HEK293 (cell line): ENCODE data around the gene HAUS5.

ENCODE experiments used
- CTCF ChIA-PET: fragments of 350-600 bp; formaldehyde crosslinking; extraction: SDS; loops from one replicate; lab custom pipeline; 2021; ENCODE audit warnings: antibody characterized with exemption; lab: Yijun Ruan, JAX
- POLR2A ChIA-PET: fragments of 300-600 bp; formaldehyde crosslinking; extraction: SDS; loops from one replicate; lab custom pipeline; 2020; ENCODE audit warnings: antibody characterized with exemption, inconsistent platforms; lab: Yijun Ruan, JAX
- H3K27ac ChIP-seq: fragments of 200-500 bp; sonication (Bioruptor generic); 2 replicates; pipeline ENCODE4 v1.5.1; 2014; ENCODE audit warnings: low read depth, low read length, control low read depth, inconsistent platforms; ENCODE audit errors: extremely low read depth
- H3K36me3 ChIP-seq, 2 experiments: fragments of 200-500 bp in 1 of 2; sonication (Bioruptor generic) in 1 of 2; 1 replicate in 1 of 2; 2 replicates in 1 of 2; pipeline ENCODE4 v1.5.1; 2014 to 2017; ENCODE audit warnings: inconsistent platforms in 2 of 2, low read length in 2 of 2; ENCODE audit not compliant: control insufficient read depth in 2 of 2, insufficient read depth in 1 of 2
- H3K4me1 ChIP-seq: fragments of 200-500 bp; sonication (Bioruptor generic); 2 replicates; pipeline ENCODE4 v1.5.1; 2014; ENCODE audit warnings: mild to moderate bottlenecking, low read length, inconsistent platforms; ENCODE audit not compliant: control insufficient read depth, insufficient read depth
- H3K4me3 ChIP-seq: 2 replicates; pipeline ENCODE4 v1.5.1; 2011; ENCODE audit warnings: low read depth, mild to moderate bottlenecking, control low read depth, low read length, moderate library complexity
- H3K9me3 ChIP-seq: fragments of 200-500 bp; sonication (Bioruptor generic); 2 replicates; pipeline ENCODE4 v1.5.1; 2014; ENCODE audit warnings: low read depth, low read length, inconsistent platforms; ENCODE audit not compliant: control insufficient read depth, insufficient read depth
- ATF2 ChIP-seq: fragments of 450-650 bp; formaldehyde crosslinking; IDR thresholded peaks from 2 replicates; pipeline ENCODE4 v1.5.1; 2016; ENCODE audit warnings: missing biosample characterization, missing genetic modification characterization, low read depth
- ELK4 ChIP-seq: IDR thresholded peaks from 2 replicates; pipeline ENCODE4 v1.6.1; 2011; ENCODE audit warnings: mild to moderate bottlenecking, low read depth, low read length, borderline replicate concordance
- GLIS2 ChIP-seq: fragments of 450-650 bp; formaldehyde crosslinking; IDR thresholded peaks from 2 replicates; pipeline ENCODE4 v1.5.1; 2016; ENCODE audit warnings: missing biosample characterization, missing genetic modification characterization
- HOXA7 ChIP-seq: sonication (generic); formaldehyde crosslinking; IDR thresholded peaks from 2 replicates; pipeline ENCODE4 v1.8.1; 2022; ENCODE audit warnings: missing genetic modification reagents, borderline replicate concordance
- HOXD13 ChIP-seq: sonication (generic); formaldehyde crosslinking; IDR thresholded peaks from 2 replicates; pipeline ENCODE4 v1.8.0; 2022; ENCODE audit warnings: missing genetic modification reagents, borderline replicate concordance
- KLF9 ChIP-seq: fragments of 450-650 bp; formaldehyde crosslinking; IDR thresholded peaks from 2 replicates; pipeline ENCODE4 v1.5.1; 2016; ENCODE audit warnings: missing biosample characterization, missing genetic modification characterization, low read depth
- RBAK ChIP-seq: fragments of 450-650 bp; formaldehyde crosslinking; IDR thresholded peaks from 2 replicates; pipeline ENCODE4 v1.5.1; 2016; ENCODE audit warnings: missing biosample characterization, missing genetic modification characterization
- TRIM28 ChIP-seq: IDR thresholded peaks from 2 replicates; pipeline ENCODE4 v1.6.1; 2011; ENCODE audit warnings: low read length, control low read depth, borderline replicate concordance
- ZFP3 ChIP-seq: fragments of 450-650 bp; formaldehyde crosslinking; IDR thresholded peaks from 2 replicates; pipeline ENCODE4 v1.5.1; 2016; ENCODE audit warnings: low read depth, missing biosample characterization, missing genetic modification characterization
- ZIC2 ChIP-seq: fragments of 450-650 bp; formaldehyde crosslinking; IDR thresholded peaks from 2 replicates; pipeline ENCODE4 v1.5.1; 2016; ENCODE audit warnings: missing biosample characterization, missing genetic modification characterization
- ZNF132 ChIP-seq: fragments of 450-650 bp; formaldehyde crosslinking; IDR thresholded peaks from 2 replicates; pipeline ENCODE4 v1.5.1; 2017; ENCODE audit warnings: missing biosample characterization, missing genetic modification characterization, borderline replicate concordance
- ZNF148 ChIP-seq: fragments of 450-650 bp; formaldehyde crosslinking; IDR thresholded peaks from 2 replicates; pipeline ENCODE4 v1.5.0; 2017; ENCODE audit warnings: missing biosample characterization, missing genetic modification characterization, borderline replicate concordance
- ZNF157 ChIP-seq: fragments of 450-650 bp; formaldehyde crosslinking; IDR thresholded peaks from 2 replicates; pipeline ENCODE4 v1.5.1; 2016; ENCODE audit warnings: missing biosample characterization, missing genetic modification characterization
- ZNF175 ChIP-seq: fragments of 450-650 bp; formaldehyde crosslinking; IDR thresholded peaks from 2 replicates; pipeline ENCODE4 v1.5.1; 2016; ENCODE audit warnings: missing biosample characterization, missing genetic modification characterization
- ZNF202 ChIP-seq: fragments of 450-650 bp; formaldehyde crosslinking; IDR thresholded peaks from 2 replicates; pipeline ENCODE4 v1.5.1; 2016; ENCODE audit warnings: missing biosample characterization, missing genetic modification characterization, borderline replicate concordance
- ZNF324 ChIP-seq: fragments of 450-650 bp; formaldehyde crosslinking; IDR thresholded peaks from 2 replicates; pipeline ENCODE4 v1.5.1; 2016; ENCODE audit warnings: missing biosample characterization, missing genetic modification characterization
- ZNF416 ChIP-seq: fragments of 450-650 bp; formaldehyde crosslinking; IDR thresholded peaks from 2 replicates; pipeline ENCODE4 v1.5.1; 2016; ENCODE audit warnings: missing biosample characterization, missing genetic modification characterization
- ZNF488 ChIP-seq: fragments of 450-650 bp; formaldehyde crosslinking; IDR thresholded peaks from 2 replicates; pipeline ENCODE4 v1.5.1; 2016; ENCODE audit warnings: missing biosample characterization, missing genetic modification characterization
- ZNF510 ChIP-seq: fragments of 450-650 bp; formaldehyde crosslinking; IDR thresholded peaks from 2 replicates; pipeline ENCODE4 v1.5.1; 2018; ENCODE audit warnings: mild to moderate bottlenecking, missing genetic modification characterization, missing biosample characterization; ENCODE audit not compliant: insufficient replicate concordance
- ZNF529 ChIP-seq: fragments of 450-650 bp; formaldehyde crosslinking; IDR thresholded peaks from 2 replicates; pipeline ENCODE4 v1.5.1; 2017; ENCODE audit warnings: missing genetic modification characterization, missing biosample characterization; ENCODE audit not compliant: insufficient replicate concordance
- ZNF530 ChIP-seq: fragments of 450-650 bp; formaldehyde crosslinking; IDR thresholded peaks from 2 replicates; pipeline ENCODE4 v1.5.1; 2016; ENCODE audit warnings: low read depth, missing biosample characterization, missing genetic modification characterization
- ZNF558 ChIP-seq: fragments of 450-650 bp; formaldehyde crosslinking; IDR thresholded peaks from 2 replicates; pipeline ENCODE4 v1.5.1; 2016; ENCODE audit warnings: missing biosample characterization, missing genetic modification characterization
- ZNF560 ChIP-seq: fragments of 450-650 bp; formaldehyde crosslinking; IDR thresholded peaks from 2 replicates; pipeline ENCODE4 v1.5.1; 2017; ENCODE audit warnings: missing biosample characterization, missing genetic modification characterization, borderline replicate concordance
- ZNF747 ChIP-seq: fragments of 450-650 bp; formaldehyde crosslinking; IDR thresholded peaks from 2 replicates; pipeline ENCODE4 v1.5.1; 2016; ENCODE audit warnings: missing biosample characterization, missing genetic modification characterization
- ZNF792 ChIP-seq: fragments of 450-650 bp; formaldehyde crosslinking; IDR thresholded peaks from 2 replicates; pipeline ENCODE4 v1.5.1; 2016; ENCODE audit warnings: missing biosample characterization, missing genetic modification characterization
- ZNF830 ChIP-seq: fragments of 450-650 bp; IDR thresholded peaks from 2 replicates; pipeline ENCODE4 v1.5.0; 2018; ENCODE audit warnings: missing biosample characterization, missing genetic modification characterization, low read depth, mild to moderate bottlenecking, moderate library complexity
- ZNF837 ChIP-seq: fragments of 450-650 bp; formaldehyde crosslinking; IDR thresholded peaks from 2 replicates; pipeline ENCODE4 v1.5.1; 2016; ENCODE audit warnings: missing biosample characterization, missing genetic modification characterization

The HAUS5 gene

GRCh38 chr19:35643255-35644205, 31.0 kb downstream of the HAUS5 start (continued):
- TF ChIP-seq ZNF416 (no peak), HOXD13 (CRISPR knock-in tag) (no peak), ZNF132 (tag by site-specific recombination) (no peak), ZNF324 (tag by site-specific recombination) (peak; percentile 97), ELK4 (no peak), ZNF747 (tag by site-specific recombination) (no peak), GLIS2 (tag by site-specific recombination) (peak; percentile 98), ZNF510 (no peak), ZNF488 (no peak), ZNF175 (tag by site-specific recombination) (no peak), ATF2 (tag by site-specific recombination) (no peak), HOXA7 (CRISPR knock-in tag) (no peak; the same call in 1 of the 2 replicates), ZNF830 (tag by site-specific recombination) (no peak), ZNF560 (tag by site-specific recombination) (no peak), ZNF558 (tag by site-specific recombination) (0 out of 2 replicates have a peak, but pooled peaks have one; percentile 20), RBAK (no peak)

- H3K4me1 ChIP-seq: peaks cover 33% of the 10 kb centered on the region
- ChIA-PET POLR2A (interaction anchor here (0.5 to 3.8 kb wide), 37 partner anchors 7 to 1427 kb away, joined by 3 to 42 read pairs (median 6); partner anchors contain the start of genes HAUS5, LIN37, PSENEN and RBM42), CTCF (interaction anchor here (0.6 to 2.5 kb wide), 7 partner anchors 32 to 172 kb away, joined by 3 to 10 read pairs (median 3); partner anchors contain the start of gene HAUS5)
- TF ChIP-seq ZNF157 (tag by site-specific recombination): no peak
- no peak for TF ChIP-seq ZNF530
- no peak for TF ChIP-seq ZFP3 (tag by site-specific recombination)
- TF ChIP-seq ZNF510: no peak
- TF ChIP-seq ZNF148 (tag by site-specific recombination): no peak
- TF ChIP-seq RBAK: no peak
- peak; percentile 91 for TF ChIP-seq ZIC2
- no peak for TF ChIP-seq ZNF202 (tag by site-specific recombination)
- no peak for TF ChIP-seq ZNF529 (tag by site-specific recombination)
- TF ChIP-seq ZNF488: no peak
- no peak for TF ChIP-seq TRIM28
- no peak for TF ChIP-seq ZNF792 (tag by site-specific recombination)
- peak; percentile 80 for TF ChIP-seq KLF9 (tag by site-specific recombination)
- TF ChIP-seq ZNF837: no peak
Measured at GRCh38 chr19:35644206-35644986, 31.9 kb downstream of the HAUS5 start.

More at GRCh38 chr19:35644206-35644986, 31.9 kb downstream of the HAUS5 start:
- Histone ChIP-seq H3K9me3 (no peaks in the 10 kb centered on the region), H3K27ac (peak overlapping the region; percentile 91), H3K36me3 (peaks cover 0 to 4% of the 10 kb centered on the region in 2 experiments; a peak in 1 of 3 replicates), H3K4me3 (peak overlapping the region; percentile 30)
